A549 (cell line): Measurements from ENCODE around the gene IGSF5. TPM values are rescaled to one million over a fixed set of nuclear protein-coding genes. Genes with fewer than 3 reads are reported as not detected.
"Not testable (repeated sequence)": the region's sequence is repeated elsewhere in the genome, so short reads cannot be mapped to it uniquely, and the experiment has no call there.

Experiments
- ATAC-seq, 2 experiments: fragments of 200-7000 bp in 1 of 2; fragments of >200 bp in 1 of 2; cut with Nextera tagmentation in 1 of 2; cut with Tn5 transposase in 1 of 2; 3 replicates each; pipeline versions ENCODE4 v1.8.0 to v1.9.1; 2018 to 2020; ENCODE audit warnings: mild to moderate bottlenecking in 1 of 2, moderate library complexity in 1 of 2
- CTCF ChIA-PET: fragments of 300-600 bp; sonication (Branson Sonifier 250); formaldehyde crosslinking; extraction: SDS; loops from one replicate; lab custom pipeline; 2021; ENCODE audit warnings: antibody characterized with exemption, inconsistent platforms; lab: Yijun Ruan, JAX
- POLR2A ChIA-PET: fragments of 350-600 bp; formaldehyde crosslinking; extraction: SDS; loops from one replicate; lab custom pipeline; 2021; ENCODE audit warnings: antibody characterized with exemption, inconsistent platforms; lab: Yijun Ruan, JAX
- DNase-seq, 2 experiments: peaks; one replicate each; pipeline versions ENCODE4 v3.0.0 to v3.0.0-alpha.2; 2011 to 2016; ENCODE audit warnings: low read depth in 1 of 2, low spot score in 1 of 2
- FAIRE-seq: peaks from 2 replicates; lab custom pipeline; 2011; peaks lifted over from hg19 to GRCh38; lab: Jason Lieb, UNC
- H3K27ac ChIP-seq, 2 experiments: fragments of >200 bp; sonication (Bioruptor Twin); formaldehyde crosslinking; 3 replicates each; pipeline ENCODE4 v1.5.1; 2016 to 2017
- H3K4me1 ChIP-seq: fragments of >200 bp; sonication (Bioruptor Twin); formaldehyde crosslinking; 3 replicates; pipeline ENCODE4 v1.6.1; 2016
- H3K4me2 ChIP-seq: fragments of >200 bp; sonication (Bioruptor Twin); formaldehyde crosslinking; 3 replicates; pipeline ENCODE4 v1.6.1; 2016
- H3K4me3 ChIP-seq: fragments of >200 bp; sonication (Bioruptor Twin); formaldehyde crosslinking; 3 replicates; pipeline ENCODE4 v1.5.1; 2016
- H3K9me3 ChIP-seq: fragments of >200 bp; sonication (Bioruptor Twin); formaldehyde crosslinking; 3 replicates; pipeline ENCODE4 v1.6.1; 2016
- BCL3 ChIP-seq: fragments of >200 bp; sonication (Bioruptor Twin); formaldehyde crosslinking; IDR thresholded peaks from 3 replicates; pipeline ENCODE4 v1.6.1; 2016
- BHLHE40 ChIP-seq: IDR thresholded peaks from 2 replicates; pipeline ENCODE4 v1.6.1; 2012; ENCODE audit warnings: low read depth, low read length, inconsistent platforms
- CBX8 ChIP-seq: fragments of 200-600 bp; sonication (generic); IDR thresholded peaks from 2 replicates; pipeline ENCODE4 v1.6.1; 2016
- CEBPB ChIP-seq, 2 experiments: fragments of >200 bp in 1 of 2; sonication (Bioruptor Twin) in 1 of 2; formaldehyde crosslinking in 1 of 2; IDR thresholded peaks; 2 replicates each; pipeline ENCODE4 v1.6.1; 2012 to 2016
- CHD2 ChIP-seq: fragments of 150-350 bp; IDR thresholded peaks from 2 replicates; pipeline ENCODE4 v1.6.1; 2014; ENCODE audit warnings: low read length; ENCODE audit not compliant: partially characterized antibody
- CTCF ChIP-seq: fragments of >200 bp; sonication (Bioruptor Twin); formaldehyde crosslinking; IDR thresholded peaks from 3 replicates; pipeline ENCODE4 v1.5.1; 2016
- EHMT2 ChIP-seq: fragments of 200-600 bp; sonication (generic); IDR thresholded peaks from 2 replicates; pipeline ENCODE4 v1.6.1; 2016; ENCODE audit warnings: antibody characterized with exemption, low read depth, mild to moderate bottlenecking, moderate library complexity
- ESRRA ChIP-seq: fragments of 150-350 bp; IDR thresholded peaks from 2 replicates; pipeline ENCODE4 v1.6.1; 2014; ENCODE audit warnings: mild to moderate bottlenecking, low read length, borderline replicate concordance
- FOSL2 ChIP-seq, 2 experiments: fragments of 450-650 bp in 1 of 2; fragments of >200 bp in 1 of 2; sonication (Bioruptor Twin) in 1 of 2; formaldehyde crosslinking; IDR thresholded peaks; 2 replicates each; pipeline versions ENCODE4 v1.5.0 to v1.6.1; 2016 to 2020; ENCODE audit warnings: mild to moderate bottlenecking in 1 of 2, moderate library complexity in 1 of 2
- GATA3 ChIP-seq: IDR thresholded peaks from 2 replicates; pipeline ENCODE4 v1.6.1; 2012; ENCODE audit warnings: borderline replicate concordance
- HOXB13 ChIP-seq: fragments of 250-450 bp; sonication (Bioruptor Pico); IDR thresholded peaks from 2 replicates; pipeline ENCODE4 v1.5.0; 2020; ENCODE audit warnings: low read depth, mild to moderate bottlenecking, moderate library complexity
- JUNB ChIP-seq: fragments of >200 bp; sonication (Bioruptor Twin); formaldehyde crosslinking; IDR thresholded peaks from 2 replicates; pipeline ENCODE4 v1.6.1; 2016
- KDM1A ChIP-seq: fragments of 200-600 bp; sonication (generic); IDR thresholded peaks from 2 replicates; pipeline ENCODE4 v1.6.1; 2016; ENCODE audit warnings: low read depth, mild to moderate bottlenecking
- KDM5A ChIP-seq: fragments of 200-600 bp; sonication (generic); IDR thresholded peaks from 2 replicates; pipeline ENCODE4 v1.6.1; 2016; ENCODE audit warnings: antibody characterized with exemption, mild to moderate bottlenecking
- PHF8 ChIP-seq: fragments of 200-600 bp; sonication (generic); IDR thresholded peaks from 2 replicates; pipeline ENCODE4 v1.6.1; 2016; ENCODE audit warnings: low read depth, mild to moderate bottlenecking, antibody characterized with exemption, moderate library complexity, borderline replicate concordance
- POLR2A ChIP-seq: IDR thresholded peaks from 2 replicates; pipeline ENCODE4 v1.6.1; 2012; ENCODE audit warnings: mild to moderate bottlenecking, low read length
- RAD21 ChIP-seq, 2 experiments: fragments of >200 bp in 1 of 2; sonication (Bioruptor Twin) in 1 of 2; formaldehyde crosslinking in 1 of 2; IDR thresholded peaks in 1 of 2; conservative IDR thresholded peaks in 1 of 2; 2 replicates in 1 of 2; 3 replicates in 1 of 2; pipeline ENCODE4 v1.6.1; 2012 to 2018; ENCODE audit warnings: inconsistent platforms in 1 of 2
- RARB ChIP-seq: fragments of 250-450 bp; sonication (Bioruptor Pico); IDR thresholded peaks from 2 replicates; pipeline ENCODE4 v1.8.0; 2021; ENCODE audit warnings: mild to moderate bottlenecking, moderate library complexity
- TP53 ChIP-seq: fragments of 250-450 bp; sonication (Bioruptor Pico); IDR thresholded peaks from 2 replicates; pipeline ENCODE4 v1.5.0; 2021; ENCODE audit warnings: mild to moderate bottlenecking, moderate library complexity
- ZSCAN20 ChIP-seq: fragments of 250-450 bp; sonication (Bioruptor Pico); IDR thresholded peaks from 2 replicates; pipeline ENCODE4 v1.8.0; 2022; ENCODE audit warnings: mild to moderate bottlenecking, moderate library complexity
- WGBS: methylation state at CpG from one replicate; pipeline ENCODE4 v1.1.6; 2017; ENCODE audit errors: missing lambda C conversion rate; 5-methylcytosine and 5-hydroxymethylcytosine counted together
- polyA plus RNA-seq, 4 experiments: library from polyadenylated mRNA; depleted of rRNA in 3 of 4; stranded (reverse); fragments of >200 nt; fragmentation: RNase III in 1 of 4; extraction: RNeasy Plus Mini Kit Qiagen cat#74134 plus additional on column Dnase treatment in 1 of 4; gene quantifications; 2 replicates in 3 of 4; 3 replicates in 1 of 4; pipeline ENCODE4 v1.2.3, GENCODE V29; 2011 to 2017
- TF ChIP-seq, protein P1 (sequence below): fragments of 450-650 bp; IDR thresholded peaks from 2 replicates; pipeline ENCODE4 v1.6.1; 2014; ENCODE audit warnings: antibody characterized with exemption
- TF ChIP-seq, protein P2 (sequence below): fragments of 250-450 bp; sonication (Bioruptor Pico); IDR thresholded peaks from 2 replicates; pipeline ENCODE4 v1.5.0; 2020; ENCODE audit warnings: low read depth, mild to moderate bottlenecking, moderate library complexity

Gene IGSF5
- polyA plus RNA-seq, 2 of the 4 experiments (the other 2 are of a cell fraction): not detected

DNA sequence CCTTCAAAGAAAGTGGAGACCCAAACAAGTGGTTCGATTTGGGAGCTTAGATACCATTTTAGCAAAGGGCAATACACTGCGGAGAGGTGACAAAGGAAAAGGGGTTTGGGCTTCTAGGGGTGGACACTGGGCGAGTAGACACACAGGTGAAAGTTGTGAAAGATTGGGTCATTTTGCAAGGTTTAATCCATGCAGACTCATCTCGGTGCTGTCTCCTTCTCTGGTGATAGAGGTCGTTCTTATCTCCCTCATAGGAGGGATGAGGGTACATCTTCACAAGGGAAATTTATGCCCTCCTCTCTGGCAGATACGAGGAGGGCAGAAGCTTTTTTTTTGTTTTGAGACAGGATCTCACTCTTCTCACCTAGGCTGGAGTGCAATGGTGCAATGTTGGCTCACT lies 6.4 kb upstream of the IGSF5 start:
- Histone ChIP-seq H3K4me3 (no peak overlapping the region), H3K27ac (no peak overlapping the region), H3K9me3 (no peaks in the 10 kb centered on the region), H3K4me1 (no peaks in the 10 kb centered on the region), H3K4me2 (no peak overlapping the region)
- POLR2A ChIA-PET: no interaction called here
- TF ChIP-seq CTCF (no peak), HOXB13 (CRISPR knock-in tag) (no peak), ESRRA (no peak), KDM1A (no peak), BHLHE40 (no peak), ZSCAN20 (CRISPR knock-in tag) (no peak), CEBPB (IDR thresholded peaks at IDR 0.05) (no peak), CBX8 (no peak)
- TF ChIP-seq, protein P1, sequence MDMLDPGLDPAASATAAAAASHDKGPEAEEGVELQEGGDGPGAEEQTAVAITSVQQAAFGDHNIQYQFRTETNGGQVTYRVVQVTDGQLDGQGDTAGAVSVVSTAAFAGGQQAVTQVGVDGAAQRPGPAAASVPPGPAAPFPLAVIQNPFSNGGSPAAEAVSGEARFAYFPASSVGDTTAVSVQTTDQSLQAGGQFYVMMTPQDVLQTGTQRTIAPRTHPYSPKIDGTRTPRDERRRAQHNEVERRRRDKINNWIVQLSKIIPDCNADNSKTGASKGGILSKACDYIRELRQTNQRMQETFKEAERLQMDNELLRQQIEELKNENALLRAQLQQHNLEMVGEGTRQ: no peak
- no peak for ATAC-seq
- no peak for DNase-seq
- CTCF ChIA-PET: no interaction called here
- 31% methylated on average over 6 of the region's 6 CpGs for WGBS
- no peak for FAIRE-seq

GRCh38 chr21:39739531-39739930 lies 5.5 kb upstream of the IGSF5 start:
- H3K4me2 ChIP-seq, H3K27ac ChIP-seq, H3K4me3 ChIP-seq, DNase-seq, POLR2A ChIA-PET, H3K9me3 ChIP-seq, ATAC-seq, H3K4me1 ChIP-seq, FAIRE-seq: not testable (repeated sequence)
- WGBS: 94% methylated on average over 5 of the region's 5 CpGs
- CTCF ChIA-PET: interaction anchor here (0.6 kb wide), 1 partner anchor 941 kb away, joined by 4 read pairs; no protein-coding TSS in a partner anchor

DNA sequence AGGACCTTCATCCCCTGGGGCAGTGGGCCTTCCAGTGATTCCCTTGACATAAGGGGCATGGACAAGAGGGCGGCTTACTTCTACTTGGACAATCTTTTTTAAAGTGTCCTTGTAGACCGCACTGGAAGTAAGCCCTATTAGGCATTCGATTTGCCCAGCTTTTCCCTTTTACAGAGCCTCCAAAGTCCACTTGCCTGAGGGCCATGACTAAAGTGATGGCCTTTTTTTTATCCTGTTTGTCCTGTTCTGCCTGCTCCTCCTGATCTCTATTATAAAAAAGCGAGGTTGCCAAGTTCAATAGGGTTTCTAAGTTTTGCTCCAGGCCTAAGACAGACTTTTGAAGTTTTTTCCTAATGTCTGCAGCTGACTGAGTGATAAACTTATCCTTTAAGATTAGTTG lies 2.4 kb upstream of the IGSF5 start:
- H3K27ac ChIP-seq, ATAC-seq, H3K4me3 ChIP-seq, H3K4me1 ChIP-seq, FAIRE-seq, CTCF ChIA-PET, DNase-seq, H3K9me3 ChIP-seq, H3K4me2 ChIP-seq, POLR2A ChIA-PET: not testable (repeated sequence)
- 41% methylated on average over 4 of the region's 4 CpGs for WGBS

DNA sequence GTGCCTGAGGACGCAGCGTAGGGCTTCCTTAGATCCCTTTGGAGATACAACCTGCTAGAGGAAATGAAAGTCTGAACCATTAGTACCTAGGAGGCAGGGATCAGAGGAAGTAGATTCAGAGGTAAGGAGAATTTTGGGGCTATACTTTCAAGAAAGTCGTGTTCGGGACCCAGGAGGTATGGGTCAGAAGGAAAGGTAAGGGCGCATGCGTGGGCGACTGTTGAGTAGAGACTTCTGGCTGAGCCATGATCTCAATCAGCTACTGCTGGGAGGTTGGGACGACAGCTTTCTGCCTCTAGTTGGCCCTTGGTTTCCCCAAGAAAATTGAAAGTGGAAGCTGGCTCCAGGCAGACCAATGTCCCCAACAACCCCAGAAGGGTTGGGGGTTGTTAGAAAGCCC lies 349 bp downstream of the IGSF5 start:
- WGBS: 54% methylated on average over 7 of the region's 8 CpGs
- H3K27ac ChIP-seq, FAIRE-seq: not testable (repeated sequence)

GRCh38 chr21:39750670-39751069 lies 5.7 kb downstream of the IGSF5 start:
- 45% methylated on average over 7 of the region's 8 CpGs for WGBS
- ChIA-PET CTCF (no interaction called here), POLR2A (no interaction called here)
- no peak for FAIRE-seq
- ATAC-seq: no peak
- Histone ChIP-seq H3K9me3 (0 out of 3 replicates have a peak, but pooled peaks cover 3% of the 10 kb centered on the region), H3K4me1 (no peaks in the 10 kb centered on the region), H3K4me2 (no peak overlapping the region), H3K4me3 (no peak overlapping the region), H3K27ac (no peak overlapping the region)
- DNase-seq: no peak
- TF ChIP-seq EHMT2 (no peak), TP53 (no peak), CHD2 (no peak), BHLHE40 (no peak), RARB (CRISPR knock-in tag) (no peak), RAD21 (conservative IDR thresholded peaks at IDR 0.05 in 1 of 2, IDR thresholded peaks at IDR 0.05 in 1 of 2) (no peak), BCL3 (no peak), GATA3 (no peak), FOSL2 (IDR thresholded peaks at IDR 0.05) (no peak), FOSL2 (CRISPR knock-in tag; IDR thresholded peaks at IDR 0.05) (no peak), JUNB (no peak), KDM5A (no peak), CBX8 (no peak), PHF8 (no peak), POLR2A (no peak)
- TF ChIP-seq, protein P2, sequence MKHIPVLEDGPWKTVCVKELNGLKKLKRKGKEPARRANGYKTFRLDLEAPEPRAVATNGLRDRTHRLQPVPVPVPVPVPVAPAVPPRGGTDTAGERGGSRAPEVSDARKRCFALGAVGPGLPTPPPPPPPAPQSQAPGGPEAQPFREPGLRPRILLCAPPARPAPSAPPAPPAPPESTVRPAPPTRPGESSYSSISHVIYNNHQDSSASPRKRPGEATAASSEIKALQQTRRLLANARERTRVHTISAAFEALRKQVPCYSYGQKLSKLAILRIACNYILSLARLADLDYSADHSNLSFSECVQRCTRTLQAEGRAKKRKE (CRISPR knock-in tag): no peak
- TF ChIP-seq, protein P1: no peak

More for the DNA sequence above, 349 bp downstream of the IGSF5 start:
- H3K4me1 ChIP-seq, POLR2A ChIA-PET, ATAC-seq, DNase-seq, H3K4me2 ChIP-seq, H3K4me3 ChIP-seq, H3K9me3 ChIP-seq, CTCF ChIA-PET: not testable (repeated sequence)
